A549 (cell line): Measurements from ENCODE around the gene PHAF1. TPM values are rescaled to one million over a fixed set of nuclear protein-coding genes. Genes with fewer than 3 reads are reported as not detected.
A peak's percentile ranks its signal among the peaks of the same experiment; 100 is the strongest.

ENCODE experiments used
- ATAC-seq, 2 experiments: fragments of 200-7000 bp in 1 of 2; fragments of >200 bp in 1 of 2; cut with Nextera tagmentation in 1 of 2; cut with Tn5 transposase in 1 of 2; 3 replicates each; pipeline versions ENCODE4 v1.8.0 to v1.9.1; 2018 to 2020; ENCODE audit warnings: mild to moderate bottlenecking in 1 of 2, moderate library complexity in 1 of 2
- CTCF ChIA-PET: fragments of 300-600 bp; sonication (Branson Sonifier 250); formaldehyde crosslinking; extraction: SDS; loops from one replicate; lab custom pipeline; 2021; ENCODE audit warnings: antibody characterized with exemption, inconsistent platforms; lab: Yijun Ruan, JAX
- POLR2A ChIA-PET: fragments of 350-600 bp; formaldehyde crosslinking; extraction: SDS; loops from one replicate; lab custom pipeline; 2021; ENCODE audit warnings: antibody characterized with exemption, inconsistent platforms; lab: Yijun Ruan, JAX
- DNase-seq, 2 experiments: peaks; one replicate each; pipeline versions ENCODE4 v3.0.0 to v3.0.0-alpha.2; 2011 to 2016; ENCODE audit warnings: low read depth in 1 of 2, low spot score in 1 of 2
- FAIRE-seq: peaks from 2 replicates; lab custom pipeline; 2011; peaks lifted over from hg19 to GRCh38; lab: Jason Lieb, UNC
- H3K27ac ChIP-seq, 2 experiments: fragments of >200 bp; sonication (Bioruptor Twin); formaldehyde crosslinking; 3 replicates each; pipeline ENCODE4 v1.5.1; 2016 to 2017
- H3K4me1 ChIP-seq: fragments of >200 bp; sonication (Bioruptor Twin); formaldehyde crosslinking; 3 replicates; pipeline ENCODE4 v1.6.1; 2016
- H3K4me2 ChIP-seq: fragments of >200 bp; sonication (Bioruptor Twin); formaldehyde crosslinking; 3 replicates; pipeline ENCODE4 v1.6.1; 2016
- H3K4me3 ChIP-seq: fragments of >200 bp; sonication (Bioruptor Twin); formaldehyde crosslinking; 3 replicates; pipeline ENCODE4 v1.5.1; 2016
- H3K9me3 ChIP-seq: fragments of >200 bp; sonication (Bioruptor Twin); formaldehyde crosslinking; 3 replicates; pipeline ENCODE4 v1.6.1; 2016
- CBX8 ChIP-seq: fragments of 200-600 bp; sonication (generic); IDR thresholded peaks from 2 replicates; pipeline ENCODE4 v1.6.1; 2016
- EHMT2 ChIP-seq: fragments of 200-600 bp; sonication (generic); IDR thresholded peaks from 2 replicates; pipeline ENCODE4 v1.6.1; 2016; ENCODE audit warnings: antibody characterized with exemption, low read depth, mild to moderate bottlenecking, moderate library complexity
- HEYL ChIP-seq: fragments of 250-450 bp; sonication (Bioruptor Pico); IDR thresholded peaks from 2 replicates; pipeline ENCODE4 v1.8.0; 2021; ENCODE audit warnings: mild to moderate bottlenecking, moderate library complexity
- MAFK ChIP-seq: fragments of 450-650 bp; IDR thresholded peaks from 2 replicates; pipeline ENCODE4 v1.6.1; 2014; ENCODE audit not compliant: partially characterized antibody
- POLR2AphosphoS2 ChIP-seq: conservative IDR thresholded peaks from 2 replicates; pipeline ENCODE4 v1.6.1; 2012; ENCODE audit warnings: low read length, improper control_type of control experiment, inconsistent platforms
- RAD21 ChIP-seq, 2 experiments: fragments of >200 bp in 1 of 2; sonication (Bioruptor Twin) in 1 of 2; formaldehyde crosslinking in 1 of 2; IDR thresholded peaks in 1 of 2; conservative IDR thresholded peaks in 1 of 2; 2 replicates in 1 of 2; 3 replicates in 1 of 2; pipeline ENCODE4 v1.6.1; 2012 to 2018; ENCODE audit warnings: inconsistent platforms in 1 of 2
- RARB ChIP-seq: fragments of 250-450 bp; sonication (Bioruptor Pico); IDR thresholded peaks from 2 replicates; pipeline ENCODE4 v1.8.0; 2021; ENCODE audit warnings: mild to moderate bottlenecking, moderate library complexity
- RCOR1 ChIP-seq: fragments of 150-350 bp; IDR thresholded peaks from 2 replicates; pipeline ENCODE4 v1.6.1; 2014; ENCODE audit warnings: antibody characterized with exemption, low read length, low read depth
- SMC3 ChIP-seq: fragments of >200 bp; sonication (Bioruptor Twin); formaldehyde crosslinking; IDR thresholded peaks from 3 replicates; pipeline ENCODE4 v1.6.1; 2018; ENCODE audit warnings: inconsistent platforms
- SREBF2 ChIP-seq: fragments of 450-650 bp; IDR thresholded peaks from 2 replicates; pipeline ENCODE4 v1.6.1; 2014; ENCODE audit warnings: mild to moderate bottlenecking, moderate library complexity
- WGBS: methylation state at CpG from one replicate; pipeline ENCODE4 v1.1.6; 2017; ENCODE audit errors: missing lambda C conversion rate; 5-methylcytosine and 5-hydroxymethylcytosine counted together
- polyA plus RNA-seq, 4 experiments: library from polyadenylated mRNA; depleted of rRNA in 3 of 4; stranded (reverse); fragments of >200 nt; fragmentation: RNase III in 1 of 4; extraction: RNeasy Plus Mini Kit Qiagen cat#74134 plus additional on column Dnase treatment in 1 of 4; gene quantifications; 2 replicates in 3 of 4; 3 replicates in 1 of 4; pipeline ENCODE4 v1.2.3, GENCODE V29; 2011 to 2017
- TF ChIP-seq, protein P1 (sequence below): fragments of >200 bp; sonication (Bioruptor Twin); formaldehyde crosslinking; IDR thresholded peaks from 2 replicates; pipeline ENCODE4 v1.6.1; 2016
- TF ChIP-seq, protein P2 (sequence below): IDR thresholded peaks from 2 replicates; pipeline ENCODE4 v1.6.1; 2012; ENCODE audit warnings: low read depth, borderline replicate concordance
- TF ChIP-seq, protein P3 (sequence below): fragments of 450-650 bp; IDR thresholded peaks from 2 replicates; pipeline ENCODE4 v1.6.1; 2014; ENCODE audit warnings: antibody characterized with exemption
- TF ChIP-seq, protein P4 (sequence below): fragments of 250-450 bp; sonication (Bioruptor Pico); IDR thresholded peaks from 2 replicates; pipeline ENCODE4 v1.5.0; 2021; ENCODE audit warnings: mild to moderate bottlenecking, moderate library complexity, borderline replicate concordance
- TF ChIP-seq, protein P5 (sequence below): fragments of >200 bp; sonication (Bioruptor Twin); formaldehyde crosslinking; IDR thresholded peaks from 3 replicates; pipeline ENCODE4 v1.5.1; 2016
- TF ChIP-seq, protein P6 (sequence below): fragments of 150-350 bp; IDR thresholded peaks from 2 replicates; pipeline ENCODE4 v1.6.1; 2014; ENCODE audit warnings: low read depth, mild to moderate bottlenecking, low read length

PHAF1 gene
- polyA plus RNA-seq, 2 of the 4 experiments (the other 2 are of a cell fraction) = 21.6 to 37.6 TPM

DNA sequence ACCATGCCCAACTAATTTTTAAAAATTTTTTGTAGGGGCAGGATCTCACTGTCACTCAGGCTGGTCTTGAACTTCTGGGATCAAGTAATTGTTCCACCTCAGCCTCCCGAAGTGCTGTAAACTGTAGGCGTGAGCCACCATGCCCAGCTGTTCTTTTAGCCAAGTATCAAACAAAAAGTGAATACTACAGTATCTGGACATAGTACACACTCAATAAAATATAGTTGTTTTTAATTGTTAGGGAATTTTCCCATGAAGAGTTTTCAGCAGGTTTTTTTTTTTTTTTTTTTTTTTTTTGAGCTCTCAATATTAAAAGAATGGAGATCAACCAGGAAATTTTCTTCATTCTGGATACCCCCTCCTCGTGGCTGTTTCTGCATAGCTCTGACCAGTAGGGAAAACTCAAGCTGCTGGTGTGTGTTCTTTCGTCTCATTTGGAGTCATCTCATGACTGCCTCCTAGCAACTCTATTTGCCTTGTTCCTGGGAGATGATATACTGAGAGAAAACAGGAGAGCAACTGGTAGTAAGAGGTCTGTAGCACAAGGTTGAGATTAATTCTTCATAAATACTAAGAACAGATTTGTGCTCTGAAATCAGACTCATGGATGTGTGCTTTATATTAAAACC lies 16.5 kb upstream of the PHAF1 start:
- ChIA-PET CTCF (interaction anchor here (0.6 to 4.7 kb wide), 4 partner anchors 9 to 146 kb away, joined by 3 to 16 read pairs (median 4); no protein-coding TSS in a partner anchor), POLR2A (no interaction called here)
- DNase-seq (no peak), FAIRE-seq (no peak), ATAC-seq (no peak)
- 86% methylated on average over 4 of the region's 4 CpGs for WGBS
- H3K9me3 ChIP-seq = no peaks in the 10 kb centered on the region
- no peak for TF ChIP-seq RCOR1
- TF ChIP-seq, protein P1, sequence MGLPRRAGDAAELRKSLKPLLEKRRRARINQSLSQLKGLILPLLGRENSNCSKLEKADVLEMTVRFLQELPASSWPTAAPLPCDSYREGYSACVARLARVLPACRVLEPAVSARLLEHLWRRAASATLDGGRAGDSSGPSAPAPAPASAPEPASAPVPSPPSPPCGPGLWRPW = no peak
- no peak for TF ChIP-seq RARB (CRISPR knock-in tag)
- no peak overlapping the region for H3K27ac ChIP-seq
- no peaks in the 10 kb centered on the region for H3K4me1 ChIP-seq
- no peak overlapping the region for H3K4me3 ChIP-seq
- no peak overlapping the region for H3K4me2 ChIP-seq

DNA sequence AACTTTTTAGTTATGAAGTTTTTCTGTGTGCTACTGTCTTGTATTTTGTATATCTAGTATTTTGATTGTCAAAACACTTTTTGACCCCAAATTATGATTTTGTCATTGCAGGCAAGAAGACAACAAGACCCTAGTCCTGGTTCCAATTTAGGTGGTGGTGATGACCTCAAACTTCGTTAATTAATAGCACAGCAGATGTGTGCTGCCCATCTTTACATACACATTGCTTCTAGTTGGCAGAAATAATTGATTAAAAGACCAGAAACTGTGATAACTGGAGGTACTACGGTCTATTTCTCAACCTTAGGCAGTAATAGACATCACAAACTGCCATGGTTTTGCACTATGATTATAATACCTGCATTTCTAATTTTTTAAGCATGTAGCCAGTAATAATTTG lies 11.1 kb upstream of the PHAF1 start:
- TF ChIP-seq, protein P2, sequence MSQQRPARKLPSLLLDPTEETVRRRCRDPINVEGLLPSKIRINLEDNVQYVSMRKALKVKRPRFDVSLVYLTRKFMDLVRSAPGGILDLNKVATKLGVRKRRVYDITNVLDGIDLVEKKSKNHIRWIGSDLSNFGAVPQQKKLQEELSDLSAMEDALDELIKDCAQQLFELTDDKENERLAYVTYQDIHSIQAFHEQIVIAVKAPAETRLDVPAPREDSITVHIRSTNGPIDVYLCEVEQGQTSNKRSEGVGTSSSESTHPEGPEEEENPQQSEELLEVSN = no peak
- TF ChIP-seq, protein P3, sequence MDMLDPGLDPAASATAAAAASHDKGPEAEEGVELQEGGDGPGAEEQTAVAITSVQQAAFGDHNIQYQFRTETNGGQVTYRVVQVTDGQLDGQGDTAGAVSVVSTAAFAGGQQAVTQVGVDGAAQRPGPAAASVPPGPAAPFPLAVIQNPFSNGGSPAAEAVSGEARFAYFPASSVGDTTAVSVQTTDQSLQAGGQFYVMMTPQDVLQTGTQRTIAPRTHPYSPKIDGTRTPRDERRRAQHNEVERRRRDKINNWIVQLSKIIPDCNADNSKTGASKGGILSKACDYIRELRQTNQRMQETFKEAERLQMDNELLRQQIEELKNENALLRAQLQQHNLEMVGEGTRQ = no peak
- TF ChIP-seq CBX8 = no peak
- TF ChIP-seq HEYL (CRISPR knock-in tag) = no peak
- TF ChIP-seq, all 56 proteins: peak for 0
- ChIA-PET CTCF (interaction anchor here (0.7 to 6.1 kb wide), 6 partner anchors 11 to 145 kb away, joined by 3 to 93 read pairs (median 35); partner anchors contain the start of gene CES3), POLR2A (no interaction called here)
- DNase-seq (no peak), ATAC-seq (no peak), FAIRE-seq (no peak)
- H3K4me2 ChIP-seq = no peak overlapping the region
- no peaks in the 10 kb centered on the region for H3K4me1 ChIP-seq
- 89% methylated on average over 2 of the region's 2 CpGs for WGBS
- H3K4me3 ChIP-seq = no peak overlapping the region
- no peaks in the 10 kb centered on the region for H3K9me3 ChIP-seq
- no peak overlapping the region for H3K27ac ChIP-seq

DNA sequence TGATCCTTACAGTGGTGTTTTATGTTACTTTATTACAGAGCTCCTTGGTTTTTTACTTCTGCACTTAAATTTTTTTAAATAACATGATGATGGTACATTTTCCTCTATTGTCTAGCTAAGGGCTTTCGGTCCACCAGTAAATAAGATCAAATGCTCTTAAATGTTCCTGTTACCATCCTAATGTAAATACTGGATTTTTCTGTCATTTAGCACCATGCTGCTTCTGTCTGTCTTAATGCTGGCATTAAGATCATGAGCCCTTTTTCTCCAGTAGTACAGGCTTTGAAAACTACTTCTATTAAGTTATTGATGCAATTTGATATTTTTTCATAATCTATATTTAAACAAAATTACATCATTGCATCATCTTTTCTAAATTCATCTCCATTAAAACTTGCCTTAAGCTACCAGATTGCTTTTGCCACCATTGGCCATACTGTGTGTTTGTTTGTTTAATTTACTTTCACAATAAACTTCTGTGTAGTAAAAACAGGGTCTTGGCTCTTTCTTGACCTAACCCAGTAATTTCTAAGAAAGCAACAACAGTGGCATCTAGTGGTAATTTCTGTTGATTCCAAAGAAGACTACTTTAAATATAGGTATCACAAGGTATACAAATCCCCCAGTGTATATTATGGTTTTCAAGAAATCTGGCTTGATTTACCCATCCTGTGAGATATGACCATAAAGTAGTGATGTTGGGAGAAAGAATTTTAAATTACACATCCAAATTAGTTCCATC lies 9.0 kb upstream of the PHAF1 start:
- Histone ChIP-seq H3K27ac (no peak overlapping the region), H3K4me3 (no peak overlapping the region), H3K4me1 (no peaks in the 10 kb centered on the region), H3K4me2 (no peak overlapping the region), H3K9me3 (no peaks in the 10 kb centered on the region)
- ChIA-PET CTCF (interaction anchor here (0.7 to 6.1 kb wide), 49 partner anchors 9 to 205 kb away, joined by 3 to 93 read pairs (median 4); partner anchors contain the start of genes B3GNT9, CES3, EXOC3L1 and FBXL8), POLR2A (interaction anchor here (0.6 kb wide), 1 partner anchor 13 kb away, joined by 3 read pairs; no protein-coding TSS in a partner anchor)
- TF ChIP-seq, protein P4, sequence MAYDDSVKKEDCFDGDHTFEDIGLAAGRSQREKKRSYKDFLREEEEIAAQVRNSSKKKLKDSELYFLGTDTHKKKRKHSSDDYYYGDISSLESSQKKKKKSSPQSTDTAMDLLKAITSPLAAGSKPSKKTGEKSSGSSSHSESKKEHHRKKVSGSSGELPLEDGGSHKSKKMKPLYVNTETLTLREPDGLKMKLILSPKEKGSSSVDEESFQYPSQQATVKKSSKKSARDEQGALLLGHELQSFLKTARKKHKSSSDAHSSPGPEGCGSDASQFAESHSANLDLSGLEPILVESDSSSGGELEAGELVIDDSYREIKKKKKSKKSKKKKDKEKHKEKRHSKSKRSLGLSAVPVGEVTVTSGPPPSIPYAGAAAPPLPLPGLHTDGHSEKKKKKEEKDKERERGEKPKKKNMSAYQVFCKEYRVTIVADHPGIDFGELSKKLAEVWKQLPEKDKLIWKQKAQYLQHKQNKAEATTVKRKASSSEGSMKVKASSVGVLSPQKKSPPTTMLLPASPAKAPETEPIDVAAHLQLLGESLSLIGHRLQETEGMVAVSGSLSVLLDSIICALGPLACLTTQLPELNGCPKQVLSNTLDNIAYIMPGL (CRISPR knock-in tag) = no peak
- TF ChIP-seq, protein P5, sequence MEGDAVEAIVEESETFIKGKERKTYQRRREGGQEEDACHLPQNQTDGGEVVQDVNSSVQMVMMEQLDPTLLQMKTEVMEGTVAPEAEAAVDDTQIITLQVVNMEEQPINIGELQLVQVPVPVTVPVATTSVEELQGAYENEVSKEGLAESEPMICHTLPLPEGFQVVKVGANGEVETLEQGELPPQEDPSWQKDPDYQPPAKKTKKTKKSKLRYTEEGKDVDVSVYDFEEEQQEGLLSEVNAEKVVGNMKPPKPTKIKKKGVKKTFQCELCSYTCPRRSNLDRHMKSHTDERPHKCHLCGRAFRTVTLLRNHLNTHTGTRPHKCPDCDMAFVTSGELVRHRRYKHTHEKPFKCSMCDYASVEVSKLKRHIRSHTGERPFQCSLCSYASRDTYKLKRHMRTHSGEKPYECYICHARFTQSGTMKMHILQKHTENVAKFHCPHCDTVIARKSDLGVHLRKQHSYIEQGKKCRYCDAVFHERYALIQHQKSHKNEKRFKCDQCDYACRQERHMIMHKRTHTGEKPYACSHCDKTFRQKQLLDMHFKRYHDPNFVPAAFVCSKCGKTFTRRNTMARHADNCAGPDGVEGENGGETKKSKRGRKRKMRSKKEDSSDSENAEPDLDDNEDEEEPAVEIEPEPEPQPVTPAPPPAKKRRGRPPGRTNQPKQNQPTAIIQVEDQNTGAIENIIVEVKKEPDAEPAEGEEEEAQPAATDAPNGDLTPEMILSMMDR = peak; percentile 60
- TF ChIP-seq MAFK (no peak), HEYL (CRISPR knock-in tag) (no peak), SMC3 (peak; percentile 63), POLR2AphosphoS2 (no peak), SREBF2 (no peak), RAD21 (conservative IDR thresholded peaks at IDR 0.05 in 1 of 2, IDR thresholded peaks at IDR 0.05 in 1 of 2) (peak; percentile 60 to 70), EHMT2 (no peak)
- TF ChIP-seq, protein P3 = no peak
- TF ChIP-seq, protein P6, sequence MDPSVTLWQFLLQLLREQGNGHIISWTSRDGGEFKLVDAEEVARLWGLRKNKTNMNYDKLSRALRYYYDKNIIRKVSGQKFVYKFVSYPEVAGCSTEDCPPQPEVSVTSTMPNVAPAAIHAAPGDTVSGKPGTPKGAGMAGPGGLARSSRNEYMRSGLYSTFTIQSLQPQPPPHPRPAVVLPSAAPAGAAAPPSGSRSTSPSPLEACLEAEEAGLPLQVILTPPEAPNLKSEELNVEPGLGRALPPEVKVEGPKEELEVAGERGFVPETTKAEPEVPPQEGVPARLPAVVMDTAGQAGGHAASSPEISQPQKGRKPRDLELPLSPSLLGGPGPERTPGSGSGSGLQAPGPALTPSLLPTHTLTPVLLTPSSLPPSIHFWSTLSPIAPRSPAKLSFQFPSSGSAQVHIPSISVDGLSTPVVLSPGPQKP = no peak
- WGBS = 89% methylated on average over 1 of the region's 1 CpG
- ATAC-seq (peak; percentile 56 to 75; a peak in 4 of 6 replicates), FAIRE-seq (no peak), DNase-seq (peak; percentile 49 to 51)
